HG02938 (cell line): ENCODE data around the gene RBM12.

Source experiments
- ATAC-seq: cut with Tn5 transposase; IDR thresholded peaks from one replicate; pipeline ENCODE4 v1.9.1; 2021; ENCODE audit warnings: mild to moderate bottlenecking, moderate library complexity; ENCODE audit not compliant: unreplicated experiment

RBM12 gene

GRCh38 chr20:35600993-35601973 is 63.4 kb downstream of the RBM12 start:
- no peak for ATAC-seq

- no peak for ATAC-seq
Measured at GRCh38 chr20:35600176-35600992, 64.3 kb downstream of the RBM12 start.

GRCh38 chr20:35599776-35600120 is 65.0 kb downstream of the RBM12 start:
- ATAC-seq = no peak
